ENCODE measurements around the gene RALGAPA2.

- TF ChIP-seq CTCF (IDR thresholded peaks at IDR 0.05; ENCODE audit: low read depth, low read length) (no peak), POLR2A (IDR thresholded peaks at IDR 0.05; ENCODE audit: extremely low read depth, insufficient read length) (no peak), MAX (IDR thresholded peaks at IDR 0.05; ENCODE audit: low read depth, low read length) (no peak)
Observed at GRCh38 chr20:20525214-20525613, 187.2 kb downstream of the RALGAPA2 start.
